ENCODE results near the gene RAB40B. TPM values are rescaled to one million over a fixed set of nuclear protein-coding genes. Genes with fewer than 3 reads are reported as not detected.

RAB40B gene
- total and polyA plus RNA-seq, 2 of the 13 experiments (the other 11 are each of a cell fraction or from before 2014, with no cell fraction given) = 6.2 to 6.5 TPM

GRCh38 chr17:82716203-82717010 lies 17.9 kb upstream of the RAB40B start, which contains the start of gene FN3KRP (continued):
- 0 out of 2 replicates have a peak, but pooled peaks have one; percentile 75 for TF ChIP-seq ZNF446 (CRISPR knock-in tag; IDR thresholded peaks at IDR 0.05)
- TF ChIP-seq ZSCAN9 (CRISPR knock-in tag; IDR thresholded peaks at IDR 0.05; ENCODE audit: borderline replicate concordance) = no peak
- TF ChIP-seq ZNF513 (CRISPR knock-in tag; conservative IDR thresholded peaks at IDR 0.05) = no peak
- TF ChIP-seq ZNF609 (CRISPR knock-in tag; IDR thresholded peaks at IDR 0.05; ENCODE audit: borderline replicate concordance) = peak; percentile 9; the same call in 1 of the 2 replicates
- 0 out of 2 replicates have a peak, but pooled peaks have one; percentile 15 for TF ChIP-seq MAZ (IDR thresholded peaks at IDR 0.05; ENCODE audit: borderline replicate concordance, low read depth, low read length)
- TF ChIP-seq MAZ (CRISPR knock-in tag; IDR thresholded peaks at IDR 0.05; ENCODE audit: low read depth) = peak; percentile 13; the same call in 1 of the 2 replicates
- TF ChIP-seq POLR2G (IDR thresholded peaks at IDR 0.05; ENCODE audit: low read depth, low read length) = peak; percentile 69
- TF ChIP-seq ZNF770 (CRISPR knock-in tag; IDR thresholded peaks at IDR 0.05) = no peak
- peak; percentile 66; the same call in 1 of the 2 replicates for TF ChIP-seq TAF1 (CRISPR knock-in tag; IDR thresholded peaks at IDR 0.05)
- no peak; the same call in 1 of the 2 replicates for TF ChIP-seq ZNF205 (CRISPR knock-in tag; IDR thresholded peaks at IDR 0.05)
- 0 out of 2 replicates have a peak, but pooled peaks have one; percentile 4 for TF ChIP-seq ZNF674 (CRISPR knock-in tag; IDR thresholded peaks at IDR 0.05; ENCODE audit: low read depth)
- peak; percentile 28; the same call in 1 of the 2 replicates for TF ChIP-seq KDM2A (CRISPR knock-in tag; IDR thresholded peaks at IDR 0.05; ENCODE audit: borderline replicate concordance, low read depth)
- TF ChIP-seq ZNF850 (CRISPR knock-in tag; conservative IDR thresholded peaks at IDR 0.05) = no peak
- TF ChIP-seq GATA4 (IDR thresholded peaks at IDR 0.05; ENCODE audit: borderline replicate concordance, low read depth) = 0 out of 2 replicates have a peak, but pooled peaks have one; percentile 5
- no peak for TF ChIP-seq ATF3 (CRISPR knock-in tag; IDR thresholded peaks at IDR 0.05)
- no peak for TF ChIP-seq THYN1 (CRISPR knock-in tag; IDR thresholded peaks at IDR 0.05; ENCODE audit: borderline replicate concordance, low read depth)
- TF ChIP-seq HOXA9 (CRISPR knock-in tag; IDR thresholded peaks at IDR 0.05; ENCODE audit: borderline replicate concordance) = 0 out of 2 replicates have a peak, but pooled peaks have one; percentile 45
